HG02763 (cell line): ENCODE results near the gene TTLL5.

ENCODE experiments used
- ATAC-seq: cut with Tn5 transposase; IDR thresholded peaks from one replicate; pipeline ENCODE4 v1.9.1; 2021; ENCODE audit warnings: mild to moderate bottlenecking, moderate library complexity; ENCODE audit not compliant: unreplicated experiment

Gene TTLL5

DNA sequence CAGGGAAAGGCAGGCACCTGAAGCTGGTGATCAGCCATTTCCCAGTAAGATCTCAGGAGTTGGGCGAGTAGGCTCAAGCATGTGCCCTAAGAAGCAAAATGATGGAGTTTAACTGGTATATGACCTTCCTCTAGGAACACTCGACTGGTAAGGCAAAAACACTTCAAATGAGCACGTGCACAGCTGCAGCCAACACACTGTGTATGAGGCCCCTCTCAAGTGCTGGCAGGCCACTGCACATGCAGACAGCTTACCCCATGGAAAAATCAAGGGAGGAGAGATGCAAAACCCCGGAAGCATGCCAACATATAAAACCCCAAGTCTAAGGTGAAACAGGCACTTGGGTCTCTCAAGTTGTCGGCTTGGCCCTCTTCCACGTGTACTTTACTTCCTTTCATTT, 39.2 kb downstream of the TTLL5 start:
- no peak for ATAC-seq

DNA sequence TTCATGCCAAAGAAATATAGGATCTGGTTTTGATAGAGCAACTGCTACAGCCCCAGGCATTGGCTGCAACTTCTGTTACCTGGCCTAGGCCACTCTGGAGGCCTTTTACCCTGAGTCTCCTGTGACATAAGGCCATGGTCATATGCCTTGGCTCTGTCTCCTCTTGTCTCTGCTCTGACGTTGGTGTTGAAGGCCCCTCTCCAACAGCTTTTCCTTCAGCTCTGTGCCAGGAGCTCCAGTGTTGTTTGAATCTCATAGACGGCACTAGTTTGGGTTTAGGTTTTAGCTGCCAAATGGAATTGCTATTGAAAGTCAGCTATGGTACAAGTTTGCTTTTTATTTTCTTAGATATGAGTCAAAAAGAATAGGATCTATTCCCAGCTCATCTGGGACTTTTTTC, 41.1 kb downstream of the TTLL5 start:
- ATAC-seq, result no peak

DNA sequence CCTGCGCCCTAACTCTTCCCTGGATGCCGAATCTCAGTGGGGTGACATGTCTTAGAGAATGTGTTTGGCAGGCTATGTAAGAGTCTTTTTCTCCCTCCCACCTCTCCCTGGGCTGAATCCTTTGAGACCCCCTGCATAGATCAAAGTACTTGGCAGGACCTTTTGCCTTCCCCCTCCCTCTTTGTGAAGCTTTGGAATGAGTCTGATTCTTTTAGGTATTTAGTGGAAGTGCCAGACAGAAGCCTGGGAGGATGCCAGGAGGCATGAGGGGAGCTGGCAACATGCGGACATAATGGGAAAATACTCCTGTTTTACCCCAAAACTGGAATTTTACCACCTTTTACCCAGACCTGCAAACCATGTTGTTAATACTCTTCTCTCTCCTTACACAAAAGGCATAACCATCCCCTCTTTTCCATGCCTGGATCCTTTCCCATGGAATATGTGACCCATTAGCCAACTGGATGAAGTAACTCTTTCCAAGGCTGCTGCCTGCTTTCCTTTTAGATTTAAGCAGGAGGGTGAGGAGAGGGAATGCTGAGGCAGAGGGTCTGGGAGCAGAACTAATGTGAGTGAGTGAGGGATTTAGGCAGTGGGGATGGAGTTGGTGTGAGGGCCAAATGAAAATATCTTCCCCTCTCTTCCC, 41.7 kb downstream of the TTLL5 start:
- ATAC-seq, result no peak

DNA sequence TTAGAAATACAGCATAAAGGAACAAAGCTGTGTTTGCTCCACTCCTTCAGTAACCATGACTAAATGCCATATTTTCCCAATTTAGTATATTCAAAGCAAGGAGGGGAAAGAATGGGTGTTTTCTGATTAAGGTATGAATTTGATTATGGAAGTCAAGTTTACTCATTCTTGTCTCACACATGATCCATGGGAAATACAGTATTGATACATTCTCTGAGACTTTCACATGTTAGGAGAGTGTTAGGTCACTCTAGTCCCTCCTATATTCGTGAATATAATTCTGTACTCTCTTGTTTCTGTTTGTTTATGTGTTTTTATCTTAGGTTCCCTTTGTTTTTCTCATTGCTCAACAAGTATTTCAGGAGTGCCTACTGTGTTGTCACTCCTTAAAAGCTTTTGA, 42.4 kb downstream of the TTLL5 start:
- ATAC-seq, result no peak

DNA sequence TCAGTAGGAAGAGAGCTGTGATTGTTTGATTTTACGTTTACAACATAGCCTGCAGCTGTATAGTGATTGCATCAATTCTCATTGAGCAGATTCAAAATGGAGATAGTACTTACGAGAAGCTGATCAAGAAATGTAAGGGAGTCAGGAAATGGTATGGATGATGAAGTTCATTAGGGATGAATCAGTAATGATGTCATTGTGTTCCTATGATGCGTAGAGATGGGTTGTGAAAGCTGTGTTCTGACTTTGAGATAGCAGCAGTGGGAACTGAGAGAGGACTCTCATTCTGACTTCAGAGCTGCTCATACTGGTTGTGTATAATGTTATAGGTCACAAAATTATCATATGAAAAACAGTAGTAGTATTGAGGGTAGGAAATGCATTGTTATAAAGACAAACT, 44.0 kb downstream of the TTLL5 start:
- ATAC-seq, result no peak

DNA sequence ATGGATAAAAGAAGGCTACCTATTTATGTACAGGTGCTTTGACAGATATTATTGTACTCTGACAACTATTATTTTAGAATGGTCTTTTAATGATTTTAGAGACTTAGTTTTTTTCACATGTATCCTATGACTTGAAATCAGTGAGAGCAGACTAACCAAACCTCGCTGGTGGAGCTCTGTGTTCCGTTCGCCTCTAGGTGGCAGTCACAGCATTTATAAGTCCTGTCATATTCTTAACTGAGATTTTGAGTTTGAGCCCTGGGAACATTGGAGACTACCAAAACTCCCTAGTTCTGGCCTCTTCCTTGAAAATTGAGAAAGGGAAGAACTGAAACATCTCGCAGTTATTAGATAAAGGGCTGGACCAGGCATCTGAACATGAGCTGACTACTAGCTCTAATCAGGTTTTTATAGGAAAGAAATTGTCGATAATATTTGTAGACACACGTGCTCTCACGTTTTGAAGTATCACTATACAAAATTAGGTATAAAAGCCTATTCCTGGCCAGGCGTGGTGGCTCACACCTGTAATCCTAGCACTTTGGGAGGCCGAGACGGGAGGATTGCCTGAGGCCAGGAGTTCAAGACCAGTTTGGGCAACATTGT, 48.3 kb downstream of the TTLL5 start:
- ATAC-seq, result no peak

DNA sequence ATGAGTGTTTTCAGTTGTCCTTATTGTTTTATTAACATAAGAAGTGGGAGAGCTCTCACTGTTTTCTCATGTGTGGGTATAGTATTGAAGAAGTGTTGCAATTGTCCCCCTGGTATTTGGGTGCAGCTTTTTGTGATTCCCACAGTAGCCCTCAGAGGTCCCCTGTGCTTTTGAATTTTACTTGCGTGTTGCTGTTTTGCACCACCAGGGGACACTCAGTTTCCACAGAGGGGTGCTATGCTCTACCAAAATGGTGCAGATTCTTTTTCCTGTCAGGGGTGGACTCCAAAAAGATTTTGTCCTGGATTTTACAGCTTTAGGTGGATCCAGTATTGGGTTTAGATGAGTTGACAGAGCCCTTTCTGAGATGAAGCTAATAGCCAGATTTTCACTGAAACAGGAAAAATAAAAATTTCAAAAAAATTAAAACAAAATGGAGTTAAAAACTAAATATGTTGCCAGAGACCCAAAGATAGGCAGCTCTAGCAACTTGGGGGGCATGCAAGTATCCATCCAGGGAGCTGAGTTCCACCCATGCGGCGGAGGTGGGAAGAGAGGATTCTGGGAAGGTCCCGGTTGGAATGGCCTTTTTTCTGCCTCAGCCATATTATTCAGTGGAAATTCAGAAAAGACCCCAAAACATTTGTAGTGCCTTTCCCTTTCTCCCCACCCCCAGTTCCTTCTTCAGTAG, 50.2 kb downstream of the TTLL5 start:
- ATAC-seq, result no peak

DNA sequence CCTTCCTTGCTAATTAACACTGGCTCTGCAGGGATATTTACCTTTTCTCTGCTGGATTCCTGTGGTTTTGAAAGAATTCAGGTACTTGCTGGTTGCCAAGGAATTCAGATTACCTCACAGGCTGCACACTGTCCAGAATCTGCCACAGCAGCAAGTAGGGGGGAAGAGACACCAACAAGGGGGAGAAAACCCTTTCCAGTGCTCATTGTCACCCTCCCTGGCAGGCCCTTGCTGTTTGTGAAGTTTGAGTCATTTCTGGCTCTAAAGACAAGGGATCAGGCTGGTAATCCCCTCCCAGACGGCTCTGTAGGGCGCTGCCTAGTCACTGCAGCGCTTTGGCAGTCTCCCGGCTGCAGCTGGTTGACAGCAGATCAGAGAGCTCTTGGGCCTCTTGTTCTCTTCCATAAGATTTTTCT, 50.8 kb downstream of the TTLL5 start:
- ATAC-seq, result no peak

DNA sequence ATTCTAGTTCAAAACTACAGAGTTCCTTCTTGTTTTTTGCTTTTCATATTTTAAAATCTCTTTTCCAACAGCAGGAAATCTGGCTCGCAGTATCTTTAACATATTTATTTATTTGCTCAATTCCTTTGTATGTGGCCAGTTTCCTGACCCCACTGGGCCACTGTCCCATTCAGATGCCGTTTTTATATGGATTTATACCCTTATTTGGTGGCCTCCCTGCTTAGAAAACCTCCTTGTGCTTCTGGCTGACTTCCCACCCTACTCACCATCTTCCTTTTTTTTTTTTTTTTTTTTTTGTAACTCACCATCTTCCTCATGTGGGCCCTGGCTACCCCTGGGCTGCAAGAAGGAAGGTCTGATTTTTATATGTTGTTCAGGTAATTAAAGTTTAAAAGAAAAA, 53.9 kb downstream of the TTLL5 start:
- ATAC-seq, result no peak

DNA sequence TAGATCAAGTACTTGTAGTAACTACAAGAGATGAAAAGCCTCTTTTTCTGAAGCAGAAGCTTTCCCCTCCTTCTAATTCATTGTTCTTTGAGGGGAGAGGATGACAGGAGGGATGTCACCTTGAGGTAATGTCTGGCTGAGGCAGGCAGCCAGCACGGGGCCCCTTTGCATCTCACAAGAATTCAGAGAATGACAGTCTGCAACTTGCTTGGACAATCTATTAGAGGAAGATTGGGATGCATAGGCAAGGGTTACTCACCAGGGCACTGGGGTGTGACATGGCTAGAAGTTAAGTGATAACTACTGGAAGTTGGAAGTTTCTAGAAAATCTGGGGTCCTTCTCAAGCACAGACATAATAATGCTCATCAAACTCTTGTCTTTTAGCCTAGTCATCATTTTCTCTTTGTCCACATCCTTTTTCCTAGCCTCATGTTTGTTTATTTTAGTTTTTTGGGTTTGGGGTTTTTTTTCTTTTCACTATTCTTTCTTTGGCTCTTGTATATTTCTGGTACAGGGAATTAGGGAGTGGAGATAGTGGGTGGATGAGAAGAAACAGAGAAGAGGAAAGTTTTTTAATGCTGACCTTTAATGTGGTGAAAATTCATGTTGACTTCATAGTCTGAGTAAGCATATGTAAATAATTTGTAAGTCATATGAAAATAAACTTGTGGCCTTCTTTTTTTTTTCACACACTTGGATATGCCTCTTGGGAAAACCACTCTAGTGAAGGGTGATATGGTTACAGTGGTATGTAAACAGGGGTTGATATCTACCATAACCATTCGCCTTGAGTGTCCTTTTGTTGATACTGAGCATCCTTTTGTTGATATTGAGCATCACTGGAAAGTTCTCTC, 55.1 kb downstream of the TTLL5 start:
- ATAC-seq, result no peak

DNA sequence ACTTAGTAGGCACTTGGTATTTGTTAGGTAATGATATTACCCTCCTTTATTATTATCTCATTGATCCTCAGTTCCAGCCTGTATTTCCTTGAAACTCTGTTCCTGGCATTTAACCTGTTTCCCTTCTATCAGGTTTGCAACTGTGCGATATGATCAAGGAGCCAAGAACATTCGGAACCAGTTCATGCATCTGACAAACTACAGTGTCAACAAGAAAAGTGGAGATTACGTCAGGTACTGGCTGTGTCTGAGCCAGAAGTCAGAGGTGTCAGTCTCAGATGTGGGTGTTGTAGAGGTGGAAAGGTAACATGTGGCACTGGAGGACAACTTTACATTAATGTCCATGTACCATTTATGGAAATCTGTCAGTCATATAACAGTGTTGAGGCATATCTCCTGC, 56.7 kb downstream of the TTLL5 start:
- no peak for ATAC-seq

DNA sequence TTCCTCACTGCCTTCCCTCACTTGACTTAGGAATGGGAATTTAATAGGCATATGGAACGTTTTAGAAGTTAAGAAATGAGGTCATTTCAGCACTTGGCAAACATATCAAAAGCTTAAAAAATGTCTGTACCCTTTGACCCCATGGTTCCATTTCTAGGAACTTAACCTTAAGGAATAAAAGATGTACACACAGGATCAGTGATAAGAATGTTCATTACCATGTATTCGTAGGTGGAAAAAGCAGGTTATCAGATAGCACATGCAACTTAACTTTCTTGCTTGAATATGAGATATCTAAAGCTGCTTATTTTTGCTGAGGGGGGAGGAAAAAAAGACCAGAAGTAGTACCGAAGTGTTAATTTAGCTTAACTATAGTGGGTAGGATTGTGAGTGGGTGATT, 57.2 kb downstream of the TTLL5 start:
- ATAC-seq, result no peak

DNA sequence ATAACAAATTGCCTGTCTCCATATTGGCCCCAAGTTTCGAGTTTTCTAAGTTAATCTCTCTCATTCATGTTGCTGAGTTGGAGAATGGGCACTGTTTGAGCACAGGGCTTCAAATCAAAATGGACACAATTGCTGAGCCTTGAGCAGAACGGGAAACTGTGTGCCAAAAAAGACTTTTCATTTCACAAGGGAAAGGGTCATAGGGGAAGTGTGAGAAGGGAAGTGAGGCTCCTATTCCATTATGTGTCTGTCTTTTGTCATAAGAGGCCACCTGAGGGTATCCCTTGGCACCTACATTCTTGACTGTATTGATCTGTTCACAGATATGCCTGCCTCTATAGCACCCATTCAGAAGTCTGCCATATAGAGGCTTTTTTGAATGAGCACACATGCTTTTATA, 59.1 kb downstream of the TTLL5 start:
- no peak for ATAC-seq

DNA sequence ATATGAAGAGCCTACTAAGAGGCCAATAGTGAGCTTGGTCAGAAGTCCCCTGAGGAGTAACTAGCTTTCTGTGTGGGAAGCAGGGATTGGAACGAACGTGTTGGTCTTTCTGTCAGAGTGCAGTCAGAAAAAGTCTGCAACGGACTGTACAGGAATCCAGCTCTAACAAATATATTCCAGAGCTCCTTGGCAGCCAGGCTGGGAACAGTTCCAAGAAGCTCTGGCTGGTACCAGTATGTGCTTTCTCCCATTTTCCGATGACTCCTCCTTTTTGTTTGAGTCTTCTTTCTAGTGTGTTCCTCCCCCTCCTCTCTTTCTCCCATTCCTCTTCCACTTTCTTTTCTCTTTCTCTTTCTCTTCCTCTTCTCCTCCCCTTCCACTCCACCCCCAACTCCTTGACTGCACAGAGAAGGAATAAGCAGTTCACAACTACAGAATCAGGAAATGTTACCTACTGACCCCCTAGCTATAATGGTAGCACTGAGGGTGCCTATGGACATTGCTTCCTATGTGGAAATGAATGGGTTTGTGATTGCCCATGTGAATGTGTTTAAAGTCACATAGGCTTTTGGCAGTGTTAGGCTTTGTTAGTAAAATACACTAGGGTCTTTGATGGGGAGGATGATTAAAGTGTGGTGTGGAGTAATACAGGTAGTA, 59.9 kb downstream of the TTLL5 start:
- ATAC-seq, result no peak

DNA sequence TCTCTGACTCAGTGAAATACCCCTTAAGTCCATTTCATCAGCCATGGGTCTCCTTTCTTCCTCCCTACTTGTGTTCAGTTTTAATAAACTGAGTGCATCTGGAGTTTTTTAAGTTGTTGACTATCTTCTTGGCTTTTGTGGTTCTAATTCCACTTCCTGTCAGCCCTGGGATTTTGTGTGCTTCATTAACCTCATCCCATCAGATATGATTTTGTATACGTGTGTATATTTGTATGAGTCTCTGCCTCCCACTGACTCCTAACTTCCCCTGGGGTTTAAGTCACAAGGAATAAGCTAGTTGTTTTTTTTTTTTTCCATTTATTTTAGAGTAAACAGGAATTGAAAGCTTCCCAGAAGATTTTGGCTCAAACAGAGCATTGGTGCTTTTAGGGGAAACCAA, 62.7 kb downstream of the TTLL5 start:
- no peak for ATAC-seq

DNA sequence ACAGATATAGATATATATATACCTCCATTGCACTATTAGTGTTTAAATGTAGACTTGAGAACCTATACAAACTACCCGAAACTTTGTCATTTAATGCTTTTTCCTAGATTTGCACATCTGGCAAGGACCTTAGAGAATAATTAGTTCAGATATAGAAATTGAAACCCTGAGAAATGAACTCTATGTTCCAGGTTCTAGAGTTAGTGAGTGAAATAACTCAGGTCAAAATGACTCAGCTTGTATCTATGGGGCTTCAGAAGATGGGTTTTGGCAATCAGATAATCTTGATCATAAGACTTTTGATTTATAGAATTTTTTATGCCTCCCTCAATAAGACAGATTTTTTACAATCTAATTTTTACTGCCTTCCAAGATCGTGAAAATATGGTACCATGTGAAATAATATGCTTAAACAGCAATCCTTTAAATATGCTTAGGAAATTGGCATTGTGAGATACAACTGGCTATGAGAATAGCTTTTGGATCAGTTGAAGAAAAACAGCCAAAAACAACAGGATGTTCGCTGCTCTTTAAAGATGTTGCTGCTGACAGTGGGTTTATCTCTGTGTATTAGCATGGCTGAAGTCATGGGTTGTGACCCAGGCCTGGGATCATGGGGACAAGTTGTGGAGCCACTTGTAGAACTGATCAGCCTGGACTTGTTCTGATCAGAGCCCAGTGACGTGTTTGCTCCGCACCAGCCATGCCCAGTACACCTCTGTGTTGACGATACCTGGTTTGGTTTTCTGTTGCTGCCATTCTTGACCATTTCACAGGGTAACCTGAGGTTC, 63.6 kb downstream of the TTLL5 start:
- no peak for ATAC-seq

DNA sequence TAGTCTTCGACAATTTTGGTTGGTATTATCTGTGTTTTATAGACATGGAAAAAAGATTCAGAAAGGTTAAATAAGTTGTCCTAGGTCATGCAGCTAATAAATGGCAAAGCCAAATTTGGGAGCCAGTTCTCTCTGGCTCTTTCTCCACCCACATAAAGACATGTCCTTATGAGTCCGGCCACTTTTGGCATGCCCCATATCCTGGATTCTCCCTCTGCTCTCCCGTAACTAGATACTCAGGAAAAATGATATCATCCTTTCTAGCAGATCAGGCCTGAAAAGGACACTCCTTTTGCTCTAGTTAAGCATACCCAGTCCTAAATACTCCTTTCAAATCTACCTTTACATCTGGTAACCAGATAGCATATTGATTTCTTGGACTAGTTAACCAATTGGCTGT, 64.4 kb downstream of the TTLL5 start:
- no peak for ATAC-seq

DNA sequence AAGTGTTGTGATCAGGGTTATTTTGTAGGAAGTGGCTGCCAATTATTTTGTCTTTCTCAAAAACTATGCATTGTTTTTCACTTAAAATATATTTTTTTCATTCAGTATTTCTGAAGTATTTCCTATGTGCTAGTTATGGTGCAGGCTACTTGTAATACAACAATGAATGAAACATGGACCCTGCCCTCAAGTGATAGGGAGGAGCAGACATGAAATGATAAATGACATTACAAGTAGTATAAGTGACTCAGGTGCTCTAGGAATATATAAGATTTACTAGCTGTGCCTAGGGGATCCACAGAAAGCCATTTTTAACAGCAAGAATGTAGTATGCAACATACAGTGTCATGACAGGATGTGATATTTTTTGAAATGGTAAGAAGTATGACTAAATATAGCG, 65.3 kb downstream of the TTLL5 start:
- ATAC-seq, result no peak

DNA sequence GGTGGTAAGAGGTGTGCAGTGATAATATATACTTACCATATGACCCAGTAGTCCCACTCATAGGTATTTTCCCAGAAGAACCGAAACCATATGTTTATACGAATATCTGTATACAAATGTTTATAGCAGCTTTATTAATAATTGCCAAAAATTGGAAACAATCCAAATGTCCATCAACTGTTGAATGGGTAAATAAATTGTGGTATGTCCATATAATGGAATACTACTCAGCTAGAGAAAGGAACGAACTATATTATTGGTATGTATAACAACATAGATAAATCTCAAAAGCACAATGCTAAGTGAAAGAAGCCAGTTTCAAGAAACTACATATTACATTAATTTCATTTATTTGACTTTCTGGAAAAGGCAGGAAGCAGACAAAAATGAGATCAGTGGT, 66.1 kb downstream of the TTLL5 start:
- no peak for ATAC-seq

DNA sequence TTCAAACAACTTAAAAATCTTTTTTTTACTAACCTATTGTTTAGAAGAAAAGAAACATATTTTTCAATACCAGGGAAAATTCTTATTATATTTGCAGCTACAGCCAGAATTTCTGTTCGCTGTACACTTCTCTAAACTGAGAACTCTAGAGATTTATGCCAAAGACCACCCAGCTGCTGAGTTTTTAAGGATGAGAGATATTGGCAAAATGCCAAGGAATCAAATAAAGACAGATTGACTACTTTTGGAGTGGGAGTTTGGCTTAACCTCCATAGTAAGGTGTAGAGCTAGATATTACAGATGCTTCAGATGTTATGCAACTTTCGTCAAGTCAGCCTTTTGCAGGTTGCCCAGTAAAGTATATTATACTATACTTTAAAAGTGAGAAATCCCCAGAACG, 71.8 kb downstream of the TTLL5 start:
- ATAC-seq, result no peak
